22Rv1 (cell line): Measurements from ENCODE around the gene CXCL12.

Experiments
- ZFX ChIP-seq: fragments of 450-650 bp; IDR thresholded peaks from 2 replicates; pipeline ENCODE4 v1.6.1; 2017; ENCODE audit warnings: antibody characterized with exemption, borderline replicate concordance
- TF ChIP-seq, protein P1 (sequence below): fragments of 450-650 bp; IDR thresholded peaks from 2 replicates; pipeline ENCODE4 v1.5.1; 2017; ENCODE audit warnings: mild to moderate bottlenecking

DNA sequence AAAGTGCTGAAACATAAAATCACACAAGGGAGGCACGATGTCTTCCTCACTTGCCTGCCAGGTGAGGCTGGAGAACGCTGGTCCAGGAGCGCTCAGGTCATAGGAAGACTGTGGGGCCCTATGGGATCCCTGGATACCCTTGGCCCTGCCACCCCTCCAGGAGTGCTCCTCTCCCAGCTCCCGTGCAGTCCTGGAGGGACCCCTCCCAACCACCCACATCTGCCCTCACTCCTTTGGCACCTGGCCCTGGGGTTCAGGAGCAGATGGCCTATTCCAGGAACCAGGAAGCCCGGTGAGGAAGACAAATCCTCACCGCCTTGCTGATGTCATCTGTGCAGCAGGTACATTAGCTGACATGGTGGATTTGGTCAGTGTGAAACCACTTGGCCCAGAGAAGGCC, 3.7 kb upstream of the CXCL12 start:
- TF ChIP-seq, protein P1, sequence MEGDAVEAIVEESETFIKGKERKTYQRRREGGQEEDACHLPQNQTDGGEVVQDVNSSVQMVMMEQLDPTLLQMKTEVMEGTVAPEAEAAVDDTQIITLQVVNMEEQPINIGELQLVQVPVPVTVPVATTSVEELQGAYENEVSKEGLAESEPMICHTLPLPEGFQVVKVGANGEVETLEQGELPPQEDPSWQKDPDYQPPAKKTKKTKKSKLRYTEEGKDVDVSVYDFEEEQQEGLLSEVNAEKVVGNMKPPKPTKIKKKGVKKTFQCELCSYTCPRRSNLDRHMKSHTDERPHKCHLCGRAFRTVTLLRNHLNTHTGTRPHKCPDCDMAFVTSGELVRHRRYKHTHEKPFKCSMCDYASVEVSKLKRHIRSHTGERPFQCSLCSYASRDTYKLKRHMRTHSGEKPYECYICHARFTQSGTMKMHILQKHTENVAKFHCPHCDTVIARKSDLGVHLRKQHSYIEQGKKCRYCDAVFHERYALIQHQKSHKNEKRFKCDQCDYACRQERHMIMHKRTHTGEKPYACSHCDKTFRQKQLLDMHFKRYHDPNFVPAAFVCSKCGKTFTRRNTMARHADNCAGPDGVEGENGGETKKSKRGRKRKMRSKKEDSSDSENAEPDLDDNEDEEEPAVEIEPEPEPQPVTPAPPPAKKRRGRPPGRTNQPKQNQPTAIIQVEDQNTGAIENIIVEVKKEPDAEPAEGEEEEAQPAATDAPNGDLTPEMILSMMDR, result no peak
- no peak for TF ChIP-seq ZFX
